Ascending aorta (tissue), 2 donors: ENCODE data around the gene CCDC144A. TPM values are rescaled to one million over a fixed set of nuclear protein-coding genes. Genes with fewer than 3 reads are reported as not detected.
"Not testable (repeated sequence)": the region's sequence is repeated elsewhere in the genome, so short reads cannot be mapped to it uniquely, and the experiment has no call there.

Source experiments
- DNase-seq, 2 donors: peaks; one replicate each; pipeline ENCODE4 v3.0.0-alpha.2; 2019; ENCODE audit warnings: low spot score in 2 of 2
- H3K27ac ChIP-seq, 2 donors: fragments of 200-600 bp; sonication (generic); one replicate each; pipeline ENCODE4 v1.5.1; 2016 to 2017; ENCODE audit warnings: mild to moderate bottlenecking in 1 of 2
- H3K27me3 ChIP-seq: fragments of 200-600 bp; sonication (generic); one replicate; pipeline ENCODE4 v1.5.1; 2017
- H3K36me3 ChIP-seq, 2 donors: fragments of 200-600 bp; sonication (generic); one replicate each; pipeline ENCODE4 v1.5.1; 2016
- H3K4me1 ChIP-seq, 2 donors: fragments of 200-600 bp; sonication (generic); one replicate each; pipeline ENCODE4 v1.5.1; 2016 to 2017; ENCODE audit warnings: mild to moderate bottlenecking in 1 of 2
- H3K4me3 ChIP-seq, 2 donors: fragments of 200-600 bp; sonication (generic); one replicate each; pipeline ENCODE4 v1.5.1; 2016 to 2017; ENCODE audit warnings: mild to moderate bottlenecking in 1 of 2
- H3K9me3 ChIP-seq, 2 donors: fragments of 200-600 bp; sonication (generic); one replicate each; pipeline ENCODE4 v1.5.1; 2016
- intact Hi-C: fragments of 100-400 bp; cut with DNase I; formaldehyde crosslinking; loops from one replicate; pipeline ENCODE4 v1.15.1; 2023
- total RNA-seq: library from RNA; depleted of rRNA; stranded (reverse); fragments of >200 nt; gene quantifications from one replicate; pipeline ENCODE4 v1.1.0, GENCODE V29; 2016
- TF ChIP-seq, protein P1 (sequence below), 3 experiments: fragments of 200-600 bp in 2 of 3; fragments of 450-650 bp in 1 of 3; sonication (generic) in 2 of 3; IDR thresholded peaks; one replicate each; pipeline ENCODE4 v1.5.1; 2016 to 2019; ENCODE audit warnings: antibody characterized with exemption in 3 of 3, mild to moderate bottlenecking in 1 of 3, moderate library complexity in 1 of 3

CCDC144A gene
- total RNA-seq, 1 donor from 2014 or later: 0.43 TPM

DNA sequence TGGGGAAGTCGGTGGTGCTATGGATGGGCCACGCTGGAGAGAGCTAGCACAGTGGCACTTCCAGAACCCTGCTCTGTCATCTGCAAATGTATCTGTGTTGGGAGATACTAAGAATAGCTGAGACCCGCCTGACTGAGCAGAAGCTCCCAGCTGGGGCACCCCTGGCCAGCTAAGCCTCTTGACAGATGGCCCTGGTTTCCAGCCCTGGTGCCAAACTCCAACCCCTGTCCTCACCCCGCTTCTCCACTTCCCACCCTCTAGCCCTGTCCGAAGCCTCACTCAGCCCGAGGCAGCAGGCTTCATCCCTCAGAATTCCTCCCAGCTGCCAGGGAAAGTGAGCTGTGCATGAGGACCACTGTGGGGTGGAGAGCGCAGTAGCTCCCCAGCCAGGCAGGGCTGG, 124.4 kb downstream of the CCDC144A start:
- Histone ChIP-seq H3K9me3 (no peaks in the 10 kb centered on the region), H3K36me3 (no peaks in the 10 kb centered on the region), H3K27ac (no peak overlapping the region), H3K4me3 (no peak overlapping the region), H3K27me3 (no peaks in the 10 kb centered on the region), H3K4me1 (no peaks in the 10 kb centered on the region)
- DNase-seq: no peak
- TF ChIP-seq, protein P1, sequence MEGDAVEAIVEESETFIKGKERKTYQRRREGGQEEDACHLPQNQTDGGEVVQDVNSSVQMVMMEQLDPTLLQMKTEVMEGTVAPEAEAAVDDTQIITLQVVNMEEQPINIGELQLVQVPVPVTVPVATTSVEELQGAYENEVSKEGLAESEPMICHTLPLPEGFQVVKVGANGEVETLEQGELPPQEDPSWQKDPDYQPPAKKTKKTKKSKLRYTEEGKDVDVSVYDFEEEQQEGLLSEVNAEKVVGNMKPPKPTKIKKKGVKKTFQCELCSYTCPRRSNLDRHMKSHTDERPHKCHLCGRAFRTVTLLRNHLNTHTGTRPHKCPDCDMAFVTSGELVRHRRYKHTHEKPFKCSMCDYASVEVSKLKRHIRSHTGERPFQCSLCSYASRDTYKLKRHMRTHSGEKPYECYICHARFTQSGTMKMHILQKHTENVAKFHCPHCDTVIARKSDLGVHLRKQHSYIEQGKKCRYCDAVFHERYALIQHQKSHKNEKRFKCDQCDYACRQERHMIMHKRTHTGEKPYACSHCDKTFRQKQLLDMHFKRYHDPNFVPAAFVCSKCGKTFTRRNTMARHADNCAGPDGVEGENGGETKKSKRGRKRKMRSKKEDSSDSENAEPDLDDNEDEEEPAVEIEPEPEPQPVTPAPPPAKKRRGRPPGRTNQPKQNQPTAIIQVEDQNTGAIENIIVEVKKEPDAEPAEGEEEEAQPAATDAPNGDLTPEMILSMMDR (IDR thresholded peaks at IDR 0.05): no peak
- intact Hi-C loops: no loop called here

DNA sequence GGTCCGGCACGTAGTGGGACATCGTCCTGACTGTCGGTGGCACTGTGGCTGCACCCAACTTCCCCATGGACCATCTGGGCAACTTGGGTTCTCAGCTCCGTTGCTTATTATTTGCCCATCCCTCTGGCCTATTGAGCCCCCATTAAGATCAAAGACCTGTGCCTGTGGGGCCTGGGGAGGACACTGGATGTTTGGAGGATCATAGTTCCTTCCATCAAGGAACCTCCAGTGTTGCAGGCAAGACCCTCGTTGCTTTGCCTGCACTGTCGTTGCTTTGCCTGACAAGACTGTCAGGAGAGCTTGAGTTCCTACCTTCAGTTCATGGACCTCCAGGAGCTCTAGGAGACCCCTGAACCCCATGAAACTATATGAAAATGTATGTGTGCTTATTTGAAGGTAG, 127.2 kb downstream of the CCDC144A start:
- Histone ChIP-seq H3K27ac (no peak overlapping the region), H3K4me1 (no peaks in the 10 kb centered on the region), H3K27me3 (no peaks in the 10 kb centered on the region), H3K4me3 (no peak overlapping the region), H3K36me3 (no peaks in the 10 kb centered on the region), H3K9me3 (no peaks in the 10 kb centered on the region)
- intact Hi-C loops: no loop called here
- TF ChIP-seq, protein P1 (IDR thresholded peaks at IDR 0.05): no peak
- DNase-seq: no peak

DNA sequence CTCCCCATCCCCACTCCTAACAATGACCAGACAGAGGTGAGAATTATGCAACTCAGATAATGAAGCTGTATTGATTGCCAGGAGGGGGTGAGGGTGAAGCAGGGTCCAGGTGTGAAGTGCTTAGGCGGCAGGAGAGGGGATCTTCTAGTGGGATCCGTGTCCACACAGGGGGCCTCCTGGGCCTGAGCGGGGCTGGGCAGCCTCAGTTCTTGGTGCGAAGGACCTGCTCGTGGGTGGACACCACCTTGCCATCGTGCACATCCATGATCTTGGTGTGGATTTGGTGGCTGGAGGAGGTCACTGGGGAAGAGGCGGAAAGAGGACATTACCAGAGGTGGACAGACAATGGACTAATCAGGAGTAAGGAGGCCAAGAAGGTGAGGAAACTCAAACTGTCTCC, 127.9 kb downstream of the CCDC144A start:
- H3K4me3 ChIP-seq, H3K9me3 ChIP-seq, H3K27ac ChIP-seq, intact Hi-C loops, H3K4me1 ChIP-seq, DNase-seq, H3K27me3 ChIP-seq, H3K36me3 ChIP-seq: not testable (repeated sequence)

DNA sequence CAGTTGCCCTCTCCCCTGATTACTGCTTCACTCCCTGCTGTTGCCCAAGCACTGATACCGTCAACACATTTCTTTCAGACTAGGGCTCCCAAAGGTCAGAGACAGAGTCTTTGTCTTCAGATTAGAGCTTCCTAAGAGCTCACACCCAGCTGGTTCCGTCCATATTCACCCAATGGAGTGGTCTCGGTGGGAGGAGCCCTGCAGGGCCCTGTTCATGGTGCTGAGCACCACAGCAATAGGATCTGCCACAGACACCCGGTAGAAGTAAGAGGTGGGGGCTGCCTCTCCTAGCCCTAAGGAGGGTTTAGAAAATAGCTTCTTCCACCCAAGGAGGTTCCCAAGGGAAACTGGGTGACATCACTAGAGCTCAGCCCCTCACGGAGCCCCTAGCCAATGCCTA, 128.3 kb downstream of the CCDC144A start:
- intact Hi-C loops: no loop called here
- TF ChIP-seq, protein P1 (IDR thresholded peaks at IDR 0.05): no peak
- Histone ChIP-seq H3K9me3 (no peaks in the 10 kb centered on the region), H3K4me3 (no peak overlapping the region), H3K36me3 (no peaks in the 10 kb centered on the region), H3K27ac (no peak overlapping the region), H3K4me1 (no peaks in the 10 kb centered on the region), H3K27me3 (no peaks in the 10 kb centered on the region)
- no peak for DNase-seq

DNA sequence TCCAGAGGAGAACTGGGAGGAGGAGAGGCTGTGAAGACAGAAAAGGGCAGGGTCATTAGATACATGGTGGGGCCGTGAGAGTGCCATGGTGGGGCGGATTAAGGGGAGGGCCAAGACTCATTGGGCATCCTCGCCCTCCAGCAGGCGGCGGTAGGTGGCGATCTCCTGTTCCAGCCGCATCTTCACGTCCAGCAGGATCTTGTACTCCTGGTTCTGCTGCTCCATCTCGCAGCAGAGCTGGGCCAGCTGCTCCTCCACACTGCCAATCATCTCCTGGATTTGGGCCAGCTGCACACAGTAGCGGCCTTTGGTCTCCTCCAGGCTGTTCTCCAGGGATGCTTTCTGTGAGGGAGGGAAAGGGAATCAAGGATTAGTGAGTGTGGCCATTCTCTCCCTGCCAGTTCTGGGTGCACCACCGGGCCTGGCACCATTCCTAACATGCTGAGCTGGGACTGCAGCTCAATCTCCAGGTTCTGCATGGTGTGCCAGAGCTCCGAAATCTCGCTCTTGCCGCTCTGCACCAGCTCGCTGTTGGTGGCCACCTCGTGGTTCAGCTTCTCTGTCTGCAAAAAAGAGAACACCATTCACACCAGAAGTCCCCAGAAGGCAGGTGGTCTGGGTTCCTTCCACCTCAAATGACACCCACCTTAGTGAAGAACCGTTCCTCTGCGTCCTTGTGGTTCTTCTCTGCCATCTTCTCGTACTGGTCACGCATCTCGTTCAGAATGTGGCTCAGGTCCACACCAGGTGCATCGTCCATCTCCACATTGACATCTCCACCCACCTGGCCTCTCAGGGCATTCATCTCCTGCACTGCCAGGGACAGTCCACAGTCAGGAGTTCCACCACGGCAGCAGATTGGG, 129.0 kb downstream of the CCDC144A start:
- H3K4me1 ChIP-seq: no peaks in the 10 kb centered on the region
- H3K36me3 ChIP-seq: no peaks in the 10 kb centered on the region
- no peaks in the 10 kb centered on the region for H3K27me3 ChIP-seq
- intact Hi-C loops: no loop called here
- TF ChIP-seq, protein P1 (IDR thresholded peaks at IDR 0.05): no peak
- H3K4me3 ChIP-seq: no peak overlapping the region
- H3K27ac ChIP-seq: no peak overlapping the region
- DNase-seq: no peak
- H3K9me3 ChIP-seq: no peaks in the 10 kb centered on the region

DNA sequence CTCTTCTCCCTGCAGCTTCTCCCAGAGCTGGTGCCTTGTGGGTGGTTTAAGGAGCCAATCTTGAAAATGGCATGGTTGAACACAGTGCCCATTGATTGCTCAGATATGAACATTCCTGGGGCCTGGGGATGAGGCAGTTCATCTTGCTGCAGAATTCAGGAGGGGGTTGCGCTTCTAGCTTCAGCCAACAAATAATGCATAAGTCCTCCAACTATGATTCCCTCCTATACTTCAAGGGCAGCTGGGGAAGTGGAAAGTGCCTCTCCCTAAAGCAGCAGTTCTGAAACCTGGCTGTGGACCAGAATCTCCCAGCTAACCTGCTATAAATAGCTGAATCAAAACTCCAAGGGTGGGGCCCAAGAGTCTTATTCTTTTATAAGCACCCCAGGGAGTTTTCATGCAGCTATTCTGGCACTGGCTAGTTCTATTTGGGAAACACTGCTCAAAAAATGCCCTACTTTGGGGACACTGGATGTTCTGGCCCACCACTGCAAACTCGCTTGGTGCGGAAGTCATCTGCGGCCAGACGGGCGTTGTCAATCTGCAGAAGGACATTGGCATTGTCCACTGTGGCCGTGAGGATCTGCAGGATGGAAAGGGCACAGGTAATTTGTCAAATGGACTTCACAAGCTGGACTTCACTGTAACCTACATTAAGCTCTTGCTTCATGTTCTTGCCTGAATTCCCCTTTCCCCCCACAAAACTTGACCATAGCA, 130.3 kb downstream of the CCDC144A start:
- H3K27ac ChIP-seq: no peak overlapping the region
- no peaks in the 10 kb centered on the region for H3K36me3 ChIP-seq
- no peaks in the 10 kb centered on the region for H3K27me3 ChIP-seq
- no peaks in the 10 kb centered on the region for H3K9me3 ChIP-seq
- H3K4me1 ChIP-seq: no peaks in the 10 kb centered on the region
- no peak overlapping the region for H3K4me3 ChIP-seq
- TF ChIP-seq, protein P1 (IDR thresholded peaks at IDR 0.05): no peak
- DNase-seq: no peak
- intact Hi-C loops: no loop called here
